ENCODE data around the gene POGZ.

POGZ gene

GRCh38 chr1:151485685-151486255 lies 26.5 kb upstream of the POGZ start:
- no peak for DNase-seq
- H3K4me2 ChIP-seq (ENCODE audit: low read depth, low read length) = no peak overlapping the region
- no peaks in the 10 kb centered on the region for H3K27me3 ChIP-seq (replicated peaks; ENCODE audit: insufficient read depth, low read length)
- TF ChIP-seq EZH2phosphoT487 (IDR thresholded peaks at IDR 0.05; ENCODE audit: low read length) = no peak
- TF ChIP-seq, protein P1, sequence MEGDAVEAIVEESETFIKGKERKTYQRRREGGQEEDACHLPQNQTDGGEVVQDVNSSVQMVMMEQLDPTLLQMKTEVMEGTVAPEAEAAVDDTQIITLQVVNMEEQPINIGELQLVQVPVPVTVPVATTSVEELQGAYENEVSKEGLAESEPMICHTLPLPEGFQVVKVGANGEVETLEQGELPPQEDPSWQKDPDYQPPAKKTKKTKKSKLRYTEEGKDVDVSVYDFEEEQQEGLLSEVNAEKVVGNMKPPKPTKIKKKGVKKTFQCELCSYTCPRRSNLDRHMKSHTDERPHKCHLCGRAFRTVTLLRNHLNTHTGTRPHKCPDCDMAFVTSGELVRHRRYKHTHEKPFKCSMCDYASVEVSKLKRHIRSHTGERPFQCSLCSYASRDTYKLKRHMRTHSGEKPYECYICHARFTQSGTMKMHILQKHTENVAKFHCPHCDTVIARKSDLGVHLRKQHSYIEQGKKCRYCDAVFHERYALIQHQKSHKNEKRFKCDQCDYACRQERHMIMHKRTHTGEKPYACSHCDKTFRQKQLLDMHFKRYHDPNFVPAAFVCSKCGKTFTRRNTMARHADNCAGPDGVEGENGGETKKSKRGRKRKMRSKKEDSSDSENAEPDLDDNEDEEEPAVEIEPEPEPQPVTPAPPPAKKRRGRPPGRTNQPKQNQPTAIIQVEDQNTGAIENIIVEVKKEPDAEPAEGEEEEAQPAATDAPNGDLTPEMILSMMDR (IDR thresholded peaks at IDR 0.05; ENCODE audit: low read length) = no peak
- no peak for TF ChIP-seq EZH2 (optimal IDR thresholded peaks at IDR 0.05; ENCODE audit: low read depth, low read length)
- H3K27ac ChIP-seq (ENCODE audit: low read length) = no peak overlapping the region
- H2AFZ ChIP-seq (ENCODE audit: low read length) = no peak overlapping the region
- peaks cover 11% of the 10 kb centered on the region; the same call in 1 of the 2 replicates for H3F3A ChIP-seq (ENCODE audit: insufficient read depth, low read length)
- no peaks in the 10 kb centered on the region for H3K36me3 ChIP-seq (replicated peaks; ENCODE audit: insufficient read depth, low read length)
- H3K9ac ChIP-seq (ENCODE audit: low read length) = no peak overlapping the region
- H3K79me2 ChIP-seq (ENCODE audit: low read length) = no peaks in the 10 kb centered on the region
- no peak overlapping the region for H3K4me3 ChIP-seq (ENCODE audit: low read length)
- no peaks in the 10 kb centered on the region for H4K20me1 ChIP-seq (ENCODE audit: insufficient read depth, low read length)
- H3K9me3 ChIP-seq (replicated peaks; ENCODE audit: insufficient read depth, low read length) = no peaks in the 10 kb centered on the region
- H3K4me1 ChIP-seq (ENCODE audit: low read length) = peaks cover 4% of the 10 kb centered on the region; the same call in 1 of the 2 replicates
- H3K9me2 ChIP-seq (replicated peaks; ENCODE audit: insufficient read depth, low read length) = no peaks in the 10 kb centered on the region

GRCh38 chr1:151482017-151482416 lies 22.7 kb upstream of the POGZ start:
- Histone ChIP-seq H4K20me1 (ENCODE audit: insufficient read depth, low read length) (no peaks in the 10 kb centered on the region), H3K9me3 (replicated peaks; ENCODE audit: insufficient read depth, low read length) (no peaks in the 10 kb centered on the region), H3K4me1 (ENCODE audit: low read length) (peaks cover 6% of the 10 kb centered on the region; the same call in 1 of the 2 replicates), H3K27ac (ENCODE audit: low read length) (no peak overlapping the region), H3F3A (ENCODE audit: insufficient read depth, low read length) (no peaks in the 10 kb centered on the region), H3K27me3 (replicated peaks; ENCODE audit: insufficient read depth, low read length) (no peaks in the 10 kb centered on the region), H3K4me3 (ENCODE audit: low read length) (no peak overlapping the region), H3K9ac (ENCODE audit: low read length) (no peak overlapping the region), H2AFZ (ENCODE audit: low read length) (no peak overlapping the region), H3K4me2 (ENCODE audit: low read depth, low read length) (no peak overlapping the region), H3K79me2 (ENCODE audit: low read length) (no peaks in the 10 kb centered on the region), H3K9me2 (replicated peaks; ENCODE audit: insufficient read depth, low read length) (no peaks in the 10 kb centered on the region), H3K36me3 (replicated peaks; ENCODE audit: insufficient read depth, low read length) (no peaks in the 10 kb centered on the region)
- no peak for DNase-seq
- no peak for TF ChIP-seq EZH2phosphoT487 (IDR thresholded peaks at IDR 0.05; ENCODE audit: low read length)

DNA sequence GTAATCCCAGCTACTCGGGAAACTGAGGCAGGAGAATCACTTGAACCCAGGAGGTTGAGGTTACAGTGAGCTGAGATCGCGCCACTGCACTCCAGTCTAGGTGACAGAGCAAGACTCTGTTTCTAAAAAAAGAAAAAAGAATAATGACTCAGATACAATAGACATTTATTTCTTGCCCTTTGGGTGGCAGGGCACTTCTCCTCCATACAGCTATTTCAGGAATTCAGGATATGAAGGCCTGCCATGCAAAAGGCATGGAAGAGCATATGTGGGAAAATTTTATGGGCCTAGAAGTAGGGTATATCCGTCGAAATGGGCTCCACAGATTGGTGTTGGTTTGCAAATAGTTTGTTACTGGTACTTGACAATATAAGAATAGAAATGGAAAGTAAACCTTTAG lies 20.2 kb upstream of the POGZ start:
- TF ChIP-seq EZH2phosphoT487 (IDR thresholded peaks at IDR 0.05; ENCODE audit: low read length) (no peak), EZH2 (optimal IDR thresholded peaks at IDR 0.05; ENCODE audit: low read depth, low read length) (no peak)
- TF ChIP-seq, protein P1 (IDR thresholded peaks at IDR 0.05; ENCODE audit: low read length) = no peak
- Histone ChIP-seq H3K9ac (ENCODE audit: low read length) (no peak overlapping the region), H3K4me2 (ENCODE audit: low read depth, low read length) (no peak overlapping the region), H3K79me2 (ENCODE audit: low read length) (no peaks in the 10 kb centered on the region), H3K36me3 (replicated peaks; ENCODE audit: insufficient read depth, low read length) (no peaks in the 10 kb centered on the region), H3F3A (ENCODE audit: insufficient read depth, low read length) (peaks cover 13% of the 10 kb centered on the region), H3K9me2 (replicated peaks; ENCODE audit: insufficient read depth, low read length) (no peaks in the 10 kb centered on the region), H3K27ac (ENCODE audit: low read length) (no peak overlapping the region), H3K27me3 (replicated peaks; ENCODE audit: insufficient read depth, low read length) (no peaks in the 10 kb centered on the region), H2AFZ (ENCODE audit: low read length) (no peak overlapping the region), H4K20me1 (ENCODE audit: insufficient read depth, low read length) (no peaks in the 10 kb centered on the region), H3K9me3 (replicated peaks; ENCODE audit: insufficient read depth, low read length) (no peaks in the 10 kb centered on the region), H3K4me3 (ENCODE audit: low read length) (no peak overlapping the region), H3K4me1 (ENCODE audit: low read length) (peaks cover 23% of the 10 kb centered on the region)
- DNase-seq = no peak

DNA sequence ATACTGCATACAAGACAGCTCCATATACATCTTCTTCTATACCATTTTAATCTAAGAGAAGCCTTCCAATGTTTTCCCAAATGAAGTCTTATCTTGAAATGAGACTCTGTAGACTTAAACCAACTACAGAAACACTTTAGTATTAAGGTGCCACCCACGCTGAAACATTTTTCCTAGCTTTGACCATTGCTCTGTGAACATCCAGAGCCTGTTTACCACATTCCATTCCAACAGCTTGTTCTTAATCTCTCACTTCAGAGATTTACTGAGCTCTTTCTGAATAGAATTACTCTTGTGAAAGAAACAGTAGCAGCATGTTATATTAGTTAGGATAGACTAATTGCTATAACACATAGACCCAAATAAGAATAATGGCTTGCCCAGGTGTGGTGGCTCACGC lies 19.6 kb upstream of the POGZ start:
- Histone ChIP-seq H3F3A (ENCODE audit: insufficient read depth, low read length) (peaks cover 13% of the 10 kb centered on the region), H3K79me2 (ENCODE audit: low read length) (no peaks in the 10 kb centered on the region), H2AFZ (ENCODE audit: low read length) (no peak overlapping the region), H3K4me3 (ENCODE audit: low read length) (no peak overlapping the region), H3K9me2 (replicated peaks; ENCODE audit: insufficient read depth, low read length) (no peaks in the 10 kb centered on the region), H3K27me3 (replicated peaks; ENCODE audit: insufficient read depth, low read length) (no peaks in the 10 kb centered on the region), H3K4me2 (ENCODE audit: low read depth, low read length) (no peak overlapping the region), H3K9me3 (replicated peaks; ENCODE audit: insufficient read depth, low read length) (no peaks in the 10 kb centered on the region), H3K27ac (ENCODE audit: low read length) (no peak overlapping the region), H3K36me3 (replicated peaks; ENCODE audit: insufficient read depth, low read length) (no peaks in the 10 kb centered on the region), H3K9ac (ENCODE audit: low read length) (no peak overlapping the region), H3K4me1 (ENCODE audit: low read length) (peaks cover 28% of the 10 kb centered on the region), H4K20me1 (ENCODE audit: insufficient read depth, low read length) (no peaks in the 10 kb centered on the region)
- no peak for DNase-seq
- TF ChIP-seq, protein P1 (IDR thresholded peaks at IDR 0.05; ENCODE audit: low read length) = no peak
- TF ChIP-seq EZH2phosphoT487 (IDR thresholded peaks at IDR 0.05; ENCODE audit: low read length) = no peak
- TF ChIP-seq EZH2 (optimal IDR thresholded peaks at IDR 0.05; ENCODE audit: low read depth, low read length) = no peak
